C1 segment of cervical spinal cord (tissue), 14 donors: ENCODE measurements around the gene ZNF616.
A peak's percentile ranks its signal among the peaks of the same experiment; 100 is the strongest.

Source experiments
- DNase-seq, 14 donors: peaks; one replicate each; lab custom pipeline; 2025; lab: John Stamatoyannopoulos, UW

ZNF616 gene

GRCh38 chr19:52139252-52140031 is at the start of gene ZNF616:
Gene ZNF616, minus strand, starts transcription at chr19:52139938. Its CDS starts 9,426 bp downstream, at chr19:52130512.
- DNase-seq, result peak; percentile 8 to 95 (median 91)

- peak in 5 of 14 donors; percentile 42 to 78 (median 58) for DNase-seq
Observed at GRCh38 chr19:52188822-52189734, 49.3 kb upstream of the ZNF616 start.

GRCh38 chr19:52187407-52187806 is 47.7 kb upstream of the ZNF616 start:
- no peak for DNase-seq

- DNase-seq, result no peak
Observed at GRCh38 chr19:52176574-52176973, 36.8 kb upstream of the ZNF616 start.

GRCh38 chr19:52172347-52172746 is 32.6 kb upstream of the ZNF616 start:
- DNase-seq, result no peak

- DNase-seq, result peak; percentile 28 to 80 (median 60)
Observed at GRCh38 chr19:52171321-52172169, 31.8 kb upstream of the ZNF616 start, which contains the start of gene ZNF836. Gene ZNF836, minus strand, starts transcription at chr19:52171621. Its CDS starts 3,549 bp downstream, at chr19:52168072.

- DNase-seq, result peak in 4 of 14 donors; percentile 30 to 44 (median 34)
Observed at GRCh38 chr19:52170863-52171320, 31.2 kb upstream of the ZNF616 start.

GRCh38 chr19:52170304-52170703 is 30.6 kb upstream of the ZNF616 start:
- DNase-seq, result peak in 1 of 14 donors; percentile 13

GRCh38 chr19:52155596-52156359 is 16.0 kb upstream of the ZNF616 start:
- DNase-seq, result no peak

- no peak for DNase-seq
Observed at GRCh38 chr19:52148256-52148655, 8.5 kb upstream of the ZNF616 start.

- no peak for DNase-seq
Observed at GRCh38 chr19:52142001-52142595, 2.4 kb upstream of the ZNF616 start.

- DNase-seq, result no peak
Observed at GRCh38 chr19:52141203-52141602, 1.5 kb upstream of the ZNF616 start.

GRCh38 chr19:52140032-52140710 is 433 bp upstream of the ZNF616 start:
- peak in 5 of 14 donors; percentile 4 to 58 (median 24) for DNase-seq

GRCh38 chr19:52138983-52139251 is 821 bp downstream of the ZNF616 start:
- peak in 1 of 14 donors; percentile 33 for DNase-seq

- DNase-seq, result peak in 5 of 14 donors; percentile 4 to 48 (median 19)
Observed at GRCh38 chr19:52138278-52138982, 1.3 kb downstream of the ZNF616 start.

- no peak for DNase-seq
Observed at GRCh38 chr19:52120286-52120685, 19.5 kb downstream of the ZNF616 start.

- no peak for DNase-seq
Observed at GRCh38 chr19:52115526-52116053, 24.1 kb downstream of the ZNF616 start.

- no peak for DNase-seq
Observed at GRCh38 chr19:52114691-52115090, 25.0 kb downstream of the ZNF616 start.

- no peak for DNase-seq
Observed at GRCh38 chr19:52112624-52113023, 27.1 kb downstream of the ZNF616 start.
